ENCODE measurements around the gene MED22.

DNA sequence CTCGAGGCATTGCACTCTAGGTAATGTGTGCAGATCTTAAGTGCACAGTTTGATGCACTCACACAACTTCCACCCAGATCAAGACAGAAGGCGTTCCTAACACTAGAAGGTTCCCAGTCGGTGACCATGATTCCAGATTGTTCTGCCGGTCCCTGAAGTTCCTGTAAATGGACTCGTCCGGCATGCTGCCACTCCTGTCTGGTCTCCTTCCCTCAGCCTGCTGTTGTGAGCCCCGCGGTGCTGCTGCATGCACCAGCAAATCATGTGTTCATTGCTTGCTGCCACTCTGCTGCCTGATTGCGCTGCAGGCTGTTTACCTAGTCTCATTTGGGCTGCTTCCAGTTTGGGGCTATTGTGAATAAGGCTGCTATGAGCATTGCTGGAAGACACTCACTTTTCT, 39.7 kb upstream of the MED22 start:
- TF ChIP-seq, protein P1, sequence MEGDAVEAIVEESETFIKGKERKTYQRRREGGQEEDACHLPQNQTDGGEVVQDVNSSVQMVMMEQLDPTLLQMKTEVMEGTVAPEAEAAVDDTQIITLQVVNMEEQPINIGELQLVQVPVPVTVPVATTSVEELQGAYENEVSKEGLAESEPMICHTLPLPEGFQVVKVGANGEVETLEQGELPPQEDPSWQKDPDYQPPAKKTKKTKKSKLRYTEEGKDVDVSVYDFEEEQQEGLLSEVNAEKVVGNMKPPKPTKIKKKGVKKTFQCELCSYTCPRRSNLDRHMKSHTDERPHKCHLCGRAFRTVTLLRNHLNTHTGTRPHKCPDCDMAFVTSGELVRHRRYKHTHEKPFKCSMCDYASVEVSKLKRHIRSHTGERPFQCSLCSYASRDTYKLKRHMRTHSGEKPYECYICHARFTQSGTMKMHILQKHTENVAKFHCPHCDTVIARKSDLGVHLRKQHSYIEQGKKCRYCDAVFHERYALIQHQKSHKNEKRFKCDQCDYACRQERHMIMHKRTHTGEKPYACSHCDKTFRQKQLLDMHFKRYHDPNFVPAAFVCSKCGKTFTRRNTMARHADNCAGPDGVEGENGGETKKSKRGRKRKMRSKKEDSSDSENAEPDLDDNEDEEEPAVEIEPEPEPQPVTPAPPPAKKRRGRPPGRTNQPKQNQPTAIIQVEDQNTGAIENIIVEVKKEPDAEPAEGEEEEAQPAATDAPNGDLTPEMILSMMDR (IDR thresholded peaks at IDR 0.05; ENCODE audit: low read depth, low read length, poor library complexity, severe bottlenecking) = no peak
- no peak for TF ChIP-seq EZH2phosphoT487 (IDR thresholded peaks at IDR 0.05; ENCODE audit: borderline replicate concordance, low read length)

Data from DOHH2 (cell line).